Type B pancreatic cell (in vitro differentiated cells): ENCODE data around the gene STK36. TPM values are rescaled to one million over a fixed set of nuclear protein-coding genes. Genes with fewer than 3 reads are reported as not detected.
"Not testable (repeated sequence)": the region's sequence is repeated elsewhere in the genome, so short reads cannot be mapped to it uniquely, and the experiment has no call there.

Experiments used
- DNase-seq: peaks from one replicate; pipeline ENCODE4 v3.0.0; 2021; ENCODE audit warnings: mixed read lengths; ENCODE audit not compliant: unreplicated experiment; ENCODE audit errors: extremely low spot score
- H3K27ac Mint-ChIP-seq: 2 replicates; pipeline ENCODE4 v1.8.0; 2021; ENCODE audit warnings: mild to moderate bottlenecking, mixed read lengths
- H3K27me3 Mint-ChIP-seq: 2 replicates; pipeline ENCODE4 v1.8.0; 2021; ENCODE audit warnings: mixed read lengths
- H3K36me3 Mint-ChIP-seq: 2 replicates; pipeline ENCODE4 v1.8.0; 2021; ENCODE audit warnings: mixed read lengths
- H3K4me1 Mint-ChIP-seq: one replicate; pipeline ENCODE4 v1.8.0; 2021; ENCODE audit warnings: mixed read lengths; ENCODE audit not compliant: unreplicated experiment
- H3K4me3 Mint-ChIP-seq: 2 replicates; pipeline ENCODE4 v1.8.0; 2021; ENCODE audit warnings: mild to moderate bottlenecking, mixed read lengths
- H3K9me3 Mint-ChIP-seq: 2 replicates; pipeline ENCODE4 v1.8.0; 2021; ENCODE audit warnings: mixed read lengths
- total RNA-seq: library from RNA; stranded (reverse); gene quantifications from 2 replicates; pipeline ENCODE4 v1.2.1, GENCODE V29; 2021; ENCODE audit warnings: low replicate concordance
- TF ChIP-seq, protein P1 (sequence below): fragments of 200-600 bp; sonication (generic); conservative IDR thresholded peaks from 2 replicates; pipeline ENCODE4 v1.5.0; 2021; ENCODE audit warnings: antibody characterized with exemption, mild to moderate bottlenecking

The STK36 gene
- total RNA-seq, 1 donor from 2014 or later, result 102 TPM

DNA sequence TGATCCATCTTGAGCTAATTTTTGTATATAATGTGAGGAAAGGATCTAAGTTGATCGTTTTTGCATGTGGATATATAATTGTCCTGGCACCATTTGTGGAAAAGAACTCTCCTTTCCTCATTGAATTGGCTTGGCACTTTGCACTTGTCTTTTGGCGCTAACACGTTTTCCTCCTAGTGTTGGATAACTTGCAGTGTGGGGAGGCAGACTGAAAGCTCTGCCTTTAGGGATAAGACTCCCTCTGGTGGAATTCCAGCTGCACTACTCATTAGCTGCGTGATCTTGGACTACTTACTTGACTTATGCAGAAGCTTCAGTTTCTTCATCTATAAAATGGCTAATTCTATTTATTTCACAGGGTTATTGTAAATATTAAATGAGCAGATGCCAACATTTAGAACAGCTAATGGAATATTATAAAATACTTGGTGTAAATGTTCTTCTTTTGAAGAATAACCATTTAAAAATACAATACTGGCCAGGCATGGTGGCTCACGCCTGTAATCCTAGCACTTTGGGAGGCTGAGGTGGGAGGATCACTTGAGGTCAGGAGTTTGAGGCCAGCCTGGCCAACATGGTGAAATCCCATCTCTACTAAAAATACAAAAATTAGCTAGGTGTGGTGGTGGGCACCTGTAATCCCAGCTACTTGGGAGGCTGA is 15.6 kb downstream of the STK36 start:
- H3K4me1 Mint-ChIP-seq, DNase-seq, H3K9me3 Mint-ChIP-seq, H3K27me3 Mint-ChIP-seq, H3K4me3 Mint-ChIP-seq, H3K27ac Mint-ChIP-seq: not testable (repeated sequence)
- TF ChIP-seq, protein P1, sequence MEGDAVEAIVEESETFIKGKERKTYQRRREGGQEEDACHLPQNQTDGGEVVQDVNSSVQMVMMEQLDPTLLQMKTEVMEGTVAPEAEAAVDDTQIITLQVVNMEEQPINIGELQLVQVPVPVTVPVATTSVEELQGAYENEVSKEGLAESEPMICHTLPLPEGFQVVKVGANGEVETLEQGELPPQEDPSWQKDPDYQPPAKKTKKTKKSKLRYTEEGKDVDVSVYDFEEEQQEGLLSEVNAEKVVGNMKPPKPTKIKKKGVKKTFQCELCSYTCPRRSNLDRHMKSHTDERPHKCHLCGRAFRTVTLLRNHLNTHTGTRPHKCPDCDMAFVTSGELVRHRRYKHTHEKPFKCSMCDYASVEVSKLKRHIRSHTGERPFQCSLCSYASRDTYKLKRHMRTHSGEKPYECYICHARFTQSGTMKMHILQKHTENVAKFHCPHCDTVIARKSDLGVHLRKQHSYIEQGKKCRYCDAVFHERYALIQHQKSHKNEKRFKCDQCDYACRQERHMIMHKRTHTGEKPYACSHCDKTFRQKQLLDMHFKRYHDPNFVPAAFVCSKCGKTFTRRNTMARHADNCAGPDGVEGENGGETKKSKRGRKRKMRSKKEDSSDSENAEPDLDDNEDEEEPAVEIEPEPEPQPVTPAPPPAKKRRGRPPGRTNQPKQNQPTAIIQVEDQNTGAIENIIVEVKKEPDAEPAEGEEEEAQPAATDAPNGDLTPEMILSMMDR, result peak; percentile 87
- H3K36me3 Mint-ChIP-seq, result peaks cover 16% of the 10 kb centered on the region

- H3K36me3 Mint-ChIP-seq, result peaks cover 5% of the 10 kb centered on the region
- no peak overlapping the region for H3K4me3 Mint-ChIP-seq
- H3K27me3 Mint-ChIP-seq, result no peaks in the 10 kb centered on the region
- no peaks in the 10 kb centered on the region for H3K9me3 Mint-ChIP-seq
- peaks cover 4% of the 10 kb centered on the region for H3K4me1 Mint-ChIP-seq
- no peak overlapping the region for H3K27ac Mint-ChIP-seq
- TF ChIP-seq, protein P1, result no peak
- no peak for DNase-seq
These were observed 19.3 kb downstream of the STK36 start for GRCh38 chr2:218691234-218691633.

- H3K36me3 Mint-ChIP-seq, result no peaks in the 10 kb centered on the region
- TF ChIP-seq, protein P1, result no peak
These were observed 22.7 kb downstream of the STK36 start for GRCh38 chr2:218694405-218695145.

GRCh38 chr2:218698885-218699284 is 27.0 kb downstream of the STK36 start:
- no peak for DNase-seq
- H3K4me3 Mint-ChIP-seq, result no peak overlapping the region
- no peaks in the 10 kb centered on the region for H3K27me3 Mint-ChIP-seq
- no peaks in the 10 kb centered on the region for H3K4me1 Mint-ChIP-seq
- no peaks in the 10 kb centered on the region for H3K9me3 Mint-ChIP-seq
- TF ChIP-seq, protein P1, result no peak
- peaks cover 9% of the 10 kb centered on the region for H3K36me3 Mint-ChIP-seq
- H3K27ac Mint-ChIP-seq, result no peak overlapping the region

More at GRCh38 chr2:218694405-218695145, 22.7 kb downstream of the STK36 start:
- Mint-ChIP-seq H3K4me3 (no peak overlapping the region), H3K27ac (no peak overlapping the region), H3K27me3 (no peaks in the 10 kb centered on the region), H3K4me1 (no peaks in the 10 kb centered on the region), H3K9me3 (no peaks in the 10 kb centered on the region)
- DNase-seq, result no peak

DNA sequence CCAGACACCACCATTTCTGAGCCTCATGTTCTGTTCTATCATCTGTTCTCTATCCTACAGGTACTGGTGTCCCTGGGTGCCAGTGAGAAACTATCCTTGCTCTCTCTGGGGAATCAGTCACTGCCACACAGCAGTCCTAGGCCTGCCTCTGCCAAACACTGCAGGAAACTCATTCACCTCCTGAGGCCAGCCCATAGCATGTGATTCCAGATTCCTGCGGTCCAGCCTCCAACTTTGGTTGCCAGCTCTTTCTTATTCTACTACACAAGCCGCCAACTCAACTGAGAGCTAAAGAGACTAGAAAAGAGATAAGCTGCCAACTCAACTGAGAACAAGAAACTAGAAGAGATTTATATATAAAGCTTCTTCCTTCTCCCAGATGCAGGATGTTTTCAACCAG is 29.9 kb downstream of the STK36 start:
- Mint-ChIP-seq H3K9me3 (no peaks in the 10 kb centered on the region), H3K27ac (no peak overlapping the region), H3K4me3 (no peak overlapping the region), H3K4me1 (no peaks in the 10 kb centered on the region), H3K36me3 (peaks cover 9% of the 10 kb centered on the region), H3K27me3 (no peaks in the 10 kb centered on the region)
- DNase-seq, result no peak
- TF ChIP-seq, protein P1, result no peak
